ENCODE data around the gene HIVEP3.

HIVEP3 gene

DNA sequence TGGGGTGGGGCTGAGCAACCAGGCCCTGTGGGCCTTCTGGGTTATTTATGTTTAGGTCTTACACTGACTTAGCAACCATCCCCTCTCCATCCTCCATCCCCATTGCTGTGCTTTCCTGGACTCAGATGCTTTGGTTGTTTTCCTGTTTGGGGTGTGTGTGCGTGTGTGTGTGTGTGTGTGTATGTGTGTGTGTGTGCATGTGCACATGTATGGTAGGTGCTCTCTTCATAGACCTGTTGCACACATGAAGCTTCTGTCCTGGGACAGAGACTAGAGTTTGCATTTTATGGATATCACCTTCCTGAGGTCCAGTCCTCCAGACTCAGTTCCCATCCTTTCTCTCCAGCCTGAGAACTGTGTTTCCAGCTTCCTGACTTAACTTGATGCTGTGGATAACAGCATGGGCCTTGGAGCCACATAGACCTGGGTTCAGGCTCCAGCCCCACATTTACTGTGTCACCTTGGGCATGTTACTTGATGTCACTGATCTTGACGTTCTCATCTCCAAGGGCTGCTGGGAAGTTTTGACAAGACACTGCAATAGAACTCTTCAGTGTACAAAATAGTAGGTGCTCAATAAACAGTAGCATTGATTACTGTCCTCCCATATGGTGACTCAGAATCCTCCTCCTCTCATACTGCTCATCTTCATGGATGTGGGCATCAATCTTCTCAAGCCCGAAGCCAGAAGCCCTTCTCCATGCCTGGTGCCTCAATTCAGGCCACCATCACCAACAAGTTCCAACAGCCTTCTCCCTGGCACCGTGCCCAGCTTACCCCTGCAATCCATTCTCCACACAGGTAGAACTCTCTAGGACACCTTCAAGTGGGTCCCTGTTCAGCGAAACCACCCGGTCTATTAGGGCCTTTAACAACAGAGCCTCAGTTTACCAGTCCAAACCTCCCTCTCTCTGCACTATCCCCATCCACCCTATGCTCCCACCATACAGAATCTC lies 252.5 kb downstream of the HIVEP3 start:
- DNase-seq (ENCODE audit: low read depth), result no peak
- H3K4me3 ChIP-seq (ENCODE audit: low read length), result no peak overlapping the region
- TF ChIP-seq, protein P1, sequence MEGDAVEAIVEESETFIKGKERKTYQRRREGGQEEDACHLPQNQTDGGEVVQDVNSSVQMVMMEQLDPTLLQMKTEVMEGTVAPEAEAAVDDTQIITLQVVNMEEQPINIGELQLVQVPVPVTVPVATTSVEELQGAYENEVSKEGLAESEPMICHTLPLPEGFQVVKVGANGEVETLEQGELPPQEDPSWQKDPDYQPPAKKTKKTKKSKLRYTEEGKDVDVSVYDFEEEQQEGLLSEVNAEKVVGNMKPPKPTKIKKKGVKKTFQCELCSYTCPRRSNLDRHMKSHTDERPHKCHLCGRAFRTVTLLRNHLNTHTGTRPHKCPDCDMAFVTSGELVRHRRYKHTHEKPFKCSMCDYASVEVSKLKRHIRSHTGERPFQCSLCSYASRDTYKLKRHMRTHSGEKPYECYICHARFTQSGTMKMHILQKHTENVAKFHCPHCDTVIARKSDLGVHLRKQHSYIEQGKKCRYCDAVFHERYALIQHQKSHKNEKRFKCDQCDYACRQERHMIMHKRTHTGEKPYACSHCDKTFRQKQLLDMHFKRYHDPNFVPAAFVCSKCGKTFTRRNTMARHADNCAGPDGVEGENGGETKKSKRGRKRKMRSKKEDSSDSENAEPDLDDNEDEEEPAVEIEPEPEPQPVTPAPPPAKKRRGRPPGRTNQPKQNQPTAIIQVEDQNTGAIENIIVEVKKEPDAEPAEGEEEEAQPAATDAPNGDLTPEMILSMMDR (conservative IDR thresholded peaks at IDR 0.05; ENCODE audit: low read length), result no peak

DNA sequence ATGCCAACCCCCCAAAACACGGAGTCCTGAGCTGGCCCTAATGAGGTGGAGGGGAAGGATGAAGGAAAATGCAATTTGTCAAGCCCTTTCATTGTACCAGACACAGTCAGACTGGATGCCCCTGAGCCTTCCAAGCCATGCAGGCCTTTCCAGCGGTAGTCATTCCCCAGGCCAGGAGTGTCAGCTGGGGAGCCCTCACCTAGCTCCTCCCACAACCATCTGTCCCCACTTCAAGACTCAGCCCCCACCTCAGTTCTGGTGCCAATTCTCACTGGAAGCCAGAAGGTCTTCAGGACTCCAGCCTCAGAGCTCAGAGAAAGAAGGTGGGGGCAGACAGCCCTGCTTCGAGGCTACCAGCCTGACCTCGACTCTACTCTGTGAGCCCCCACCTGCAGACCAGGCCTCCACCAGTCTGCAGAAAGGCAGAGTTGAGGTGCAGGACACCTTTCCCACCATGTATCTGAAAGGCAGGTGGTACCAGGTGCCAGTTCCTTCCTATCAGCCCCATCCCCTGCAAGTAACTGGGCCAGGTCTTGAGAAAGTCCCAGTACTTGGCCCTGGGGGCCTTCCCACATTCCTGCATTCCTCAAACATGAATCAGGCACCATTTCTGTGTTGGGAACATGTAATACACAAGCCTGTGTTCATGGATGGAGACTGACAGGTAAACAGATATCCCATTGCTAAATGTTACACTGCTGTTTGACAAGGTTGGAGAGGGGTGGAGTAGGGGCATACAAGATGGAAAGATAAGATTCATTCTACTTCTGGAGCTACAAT lies 253.7 kb downstream of the HIVEP3 start:
- TF ChIP-seq, protein P1 (conservative IDR thresholded peaks at IDR 0.05; ENCODE audit: low read length), result no peak
- peak; percentile 79 for DNase-seq (ENCODE audit: low read depth)
- no peak overlapping the region for H3K4me3 ChIP-seq (ENCODE audit: low read length)

DNA sequence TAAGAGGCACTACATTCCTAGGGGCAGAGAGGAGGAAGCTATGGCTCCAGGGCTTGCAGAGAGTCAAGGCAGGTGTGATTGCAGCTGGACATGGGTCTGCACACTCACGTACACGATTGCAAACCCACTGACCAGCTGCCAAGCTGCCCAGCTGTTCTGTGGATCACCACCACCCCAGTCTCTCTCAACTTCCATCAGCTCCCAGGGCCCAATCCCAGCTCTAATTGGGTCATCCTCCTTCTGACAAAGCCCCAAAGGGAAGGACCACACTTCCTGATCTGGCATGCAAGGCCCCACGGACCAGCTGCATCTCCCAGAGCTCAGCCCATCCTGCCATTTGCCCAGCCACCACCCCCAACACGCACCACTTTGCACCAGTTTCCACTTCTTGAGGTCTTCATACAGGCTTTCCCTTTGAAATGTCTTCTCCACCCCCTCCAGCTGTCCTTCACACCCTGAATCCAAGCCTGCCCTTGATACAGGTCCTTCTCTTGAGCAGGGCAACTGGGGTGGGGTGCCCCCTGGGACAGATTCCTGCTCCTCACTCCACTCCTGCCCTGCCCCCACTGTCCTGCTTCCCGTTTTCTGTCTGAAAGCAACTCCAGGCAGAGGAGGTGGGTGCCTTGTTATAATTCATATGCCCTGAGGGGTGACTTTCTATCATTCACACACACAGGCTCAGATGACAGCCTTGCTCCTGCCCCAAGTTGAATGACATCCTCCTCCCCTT lies 254.9 kb downstream of the HIVEP3 start:
- DNase-seq (ENCODE audit: low read depth), result no peak
- H3K4me3 ChIP-seq (ENCODE audit: low read length), result no peak overlapping the region
- TF ChIP-seq, protein P1 (conservative IDR thresholded peaks at IDR 0.05; ENCODE audit: low read length), result no peak

DNA sequence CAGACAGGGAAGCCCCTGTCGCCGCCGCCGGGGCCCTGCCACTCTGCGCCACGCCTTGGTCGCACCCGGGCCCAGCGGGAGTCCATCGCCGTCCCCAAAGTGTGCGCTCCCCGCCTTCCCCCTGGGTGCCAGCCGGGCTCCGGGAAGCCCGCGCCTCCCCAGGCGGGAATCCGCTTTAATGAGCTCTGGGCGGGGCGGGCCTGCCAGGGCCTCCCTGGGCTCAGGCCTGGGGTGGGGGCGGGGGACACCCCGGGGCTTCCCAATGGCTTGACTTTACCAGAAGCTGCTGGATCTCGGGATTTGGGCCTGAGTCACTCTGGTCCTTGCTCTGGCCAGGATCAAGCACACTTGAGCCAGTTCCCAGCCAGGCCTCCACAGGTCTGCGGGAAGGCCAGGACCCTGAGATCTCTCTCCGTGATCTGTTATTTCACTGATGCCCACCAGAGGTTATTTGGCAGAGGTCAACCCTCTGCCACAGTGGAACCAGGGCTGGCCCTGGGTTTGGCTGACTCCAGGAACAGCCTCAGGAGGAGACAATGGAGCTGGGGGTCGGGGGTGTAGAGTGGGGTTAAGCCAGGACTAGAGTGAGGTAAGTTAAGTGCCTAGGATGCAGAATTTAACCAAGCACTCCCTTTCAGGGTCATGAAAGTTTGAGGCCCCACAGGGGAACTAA lies 255.8 kb downstream of the HIVEP3 start:
- TF ChIP-seq, protein P1 (conservative IDR thresholded peaks at IDR 0.05; ENCODE audit: low read length), result no peak
- peak; percentile 84 for DNase-seq (ENCODE audit: low read depth)
- H3K4me3 ChIP-seq (ENCODE audit: low read length), result peak overlapping the region; percentile 44

DNA sequence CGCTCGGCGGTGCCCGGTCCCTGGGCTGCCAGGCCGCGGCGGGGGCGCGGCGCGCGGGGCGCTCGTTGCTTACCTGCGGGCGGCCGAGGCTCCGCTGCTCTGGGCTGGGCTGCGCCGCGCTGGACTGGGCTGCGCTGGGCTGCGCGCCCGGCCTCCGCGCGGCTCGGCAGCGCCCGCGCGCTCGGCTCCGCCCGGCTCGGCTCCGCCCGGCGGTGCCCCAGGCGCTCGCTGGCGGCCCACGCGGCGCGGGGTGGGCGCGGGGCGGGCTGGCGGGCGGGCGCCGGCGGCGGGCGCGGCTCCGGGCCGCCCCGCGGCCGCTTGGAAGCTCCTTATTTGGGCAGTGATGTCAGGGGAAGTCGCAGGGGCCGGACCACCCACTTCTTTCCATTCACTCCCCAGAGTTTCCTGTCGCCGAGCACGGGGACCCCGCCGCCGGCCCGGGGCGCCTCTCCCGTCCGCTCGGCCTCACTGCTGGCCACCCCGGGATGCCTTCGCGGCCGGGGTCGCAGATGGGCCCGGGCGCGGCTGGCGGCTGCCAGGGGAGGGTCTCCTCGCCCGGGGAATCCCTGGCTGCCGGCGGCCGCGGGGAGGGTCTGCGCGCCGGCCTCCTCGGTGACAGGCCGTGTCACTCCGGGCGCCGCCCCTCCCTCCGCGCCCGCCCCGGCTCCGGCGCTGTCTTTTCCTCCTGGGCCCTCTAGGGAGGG lies 256.5 kb downstream of the HIVEP3 start:
- TF ChIP-seq, protein P1 (conservative IDR thresholded peaks at IDR 0.05; ENCODE audit: low read length), result no peak
- H3K4me3 ChIP-seq (ENCODE audit: low read length), result peak overlapping the region; percentile 75
- peak; percentile 81 for DNase-seq (ENCODE audit: low read depth)

All from AG10803 (cell line).